HepG2 (cell line): Measurements from ENCODE around the gene BABAM2. TPM values are rescaled to one million over a fixed set of nuclear protein-coding genes. Genes with fewer than 3 reads are reported as not detected.

ENCODE experiments used
- FOXM1 ChIP-seq: sonication (generic); formaldehyde crosslinking; IDR thresholded peaks from 2 replicates; pipeline ENCODE4 v1.5.0; 2020; ENCODE audit warnings: missing genetic modification reagents
- HDAC6 ChIP-seq: fragments of 200-600 bp; sonication (generic); IDR thresholded peaks from 2 replicates; pipeline ENCODE4 v1.7.0; 2017; ENCODE audit warnings: mild to moderate bottlenecking, antibody characterized with exemption, low read length, low read depth
- HOXD1 ChIP-seq: sonication (generic); formaldehyde crosslinking; IDR thresholded peaks from 2 replicates; pipeline ENCODE4 v1.5.0; 2020; ENCODE audit warnings: missing genetic modification reagents
- ISL2 ChIP-seq: sonication (generic); formaldehyde crosslinking; IDR thresholded peaks from 2 replicates; pipeline ENCODE4 v1.5.0; 2020; ENCODE audit warnings: missing genetic modification reagents
- KDM4B ChIP-seq: sonication (generic); formaldehyde crosslinking; IDR thresholded peaks from 2 replicates; pipeline ENCODE4 v1.4.0; 2020; ENCODE audit warnings: missing genetic modification reagents
- KLF6 ChIP-seq: IDR thresholded peaks from 2 replicates; pipeline ENCODE4 v1.8.0; 2016; ENCODE audit warnings: missing biosample characterization, missing genetic modification reagents
- NFIC ChIP-seq: IDR thresholded peaks from 2 replicates; pipeline ENCODE4 v1.6.1; 2012; ENCODE audit warnings: mild to moderate bottlenecking, low read length, inconsistent platforms
- SATB2 ChIP-seq: sonication (generic); formaldehyde crosslinking; IDR thresholded peaks from 2 replicates; pipeline ENCODE4 v1.5.0; 2020; ENCODE audit warnings: missing genetic modification reagents
- SIN3A ChIP-seq: IDR thresholded peaks from 2 replicates; pipeline ENCODE4 v1.6.1; 2011; ENCODE audit warnings: low read depth, mild to moderate bottlenecking, control low read depth, low read length, borderline replicate concordance
- ZNF3 ChIP-seq: IDR thresholded peaks from 2 replicates; pipeline ENCODE4 v1.7.0; 2017; ENCODE audit warnings: inconsistent platforms
- ZNF558 ChIP-seq: sonication (generic); formaldehyde crosslinking; IDR thresholded peaks from 2 replicates; pipeline ENCODE4 v1.9.0; 2022; ENCODE audit warnings: mild to moderate bottlenecking, missing genetic modification reagents, borderline replicate concordance
- ZNF589 ChIP-seq: sonication (generic); formaldehyde crosslinking; conservative IDR thresholded peaks from 2 replicates; pipeline ENCODE4 v1.8.0; 2022; ENCODE audit warnings: mild to moderate bottlenecking, moderate library complexity, missing genetic modification reagents
- ZNF674 ChIP-seq: sonication (generic); formaldehyde crosslinking; IDR thresholded peaks from 2 replicates; pipeline ENCODE4 v1.5.0; 2020; ENCODE audit warnings: low read depth, mild to moderate bottlenecking, missing genetic modification reagents
- ZNF709 ChIP-seq: sonication (generic); formaldehyde crosslinking; IDR thresholded peaks from 2 replicates; pipeline ENCODE4 v1.5.0; 2020; ENCODE audit warnings: mild to moderate bottlenecking, missing genetic modification reagents
- ZNF724P ChIP-seq: sonication (generic); formaldehyde crosslinking; IDR thresholded peaks from 2 replicates; pipeline ENCODE4 v1.8.0; 2022; ENCODE audit warnings: missing genetic modification reagents, borderline replicate concordance
- ZNF768 ChIP-seq: sonication (generic); formaldehyde crosslinking; IDR thresholded peaks from 2 replicates; pipeline ENCODE4 v1.4.0; 2020; ENCODE audit warnings: missing genetic modification reagents
- polyA plus RNA-seq, 8 experiments: library from polyadenylated mRNA; depleted of rRNA in 3 of 8; stranded (reverse) in 7 of 8; unstranded in 1 of 8; fragments of >200 nt; fragmentation: Illumina TruSeq in 4 of 8; extraction: Trizol in 4 of 8; gene quantifications; 2 replicates each; pipeline versions ENCODE4 v1.2.1 to v1.2.3, GENCODE V29; 2011 to 2016; ENCODE audit warnings: low read depth in 4 of 8, missing spikeins in 1 of 8, mixed read lengths in 1 of 8; ENCODE audit not compliant: insufficient read depth in 1 of 8
- total RNA-seq, 5 experiments: library from RNA; depleted of rRNA; stranded (reverse); fragments of >200 nt; fragmentation: Illumina TruSeq; extraction: Trizol; gene quantifications; 2 replicates each; pipeline ENCODE4 v1.2.3, GENCODE V29; 2016; ENCODE audit warnings: low read depth in 1 of 5
- TF ChIP-seq, protein P1 (sequence below): IDR thresholded peaks from 2 replicates; pipeline ENCODE4 v1.6.1; 2018; ENCODE audit warnings: missing genetic modification reagents
- TF ChIP-seq, protein P2 (sequence below): sonication (generic); formaldehyde crosslinking; IDR thresholded peaks from 2 replicates; pipeline ENCODE4 v1.4.0; 2020; ENCODE audit warnings: missing genetic modification reagents
- TF ChIP-seq, protein P3 (sequence below): IDR thresholded peaks from 2 replicates; pipeline ENCODE4 v1.6.1; 2016; ENCODE audit warnings: control low read depth
- TF ChIP-seq, protein P4 (sequence below): sonication (generic); formaldehyde crosslinking; IDR thresholded peaks from 2 replicates; pipeline ENCODE4 v1.4.0; 2020; ENCODE audit warnings: mild to moderate bottlenecking, missing genetic modification reagents
- TF ChIP-seq, protein P5 (sequence below): sonication (generic); formaldehyde crosslinking; IDR thresholded peaks from 2 replicates; pipeline ENCODE4 v1.5.0; 2020; ENCODE audit warnings: missing genetic modification reagents

Gene BABAM2
- total and polyA plus RNA-seq, 2 of the 13 experiments (the other 11 are each of a cell fraction or from before 2014, with no cell fraction given) = 24.9 to 28.0 TPM

DNA sequence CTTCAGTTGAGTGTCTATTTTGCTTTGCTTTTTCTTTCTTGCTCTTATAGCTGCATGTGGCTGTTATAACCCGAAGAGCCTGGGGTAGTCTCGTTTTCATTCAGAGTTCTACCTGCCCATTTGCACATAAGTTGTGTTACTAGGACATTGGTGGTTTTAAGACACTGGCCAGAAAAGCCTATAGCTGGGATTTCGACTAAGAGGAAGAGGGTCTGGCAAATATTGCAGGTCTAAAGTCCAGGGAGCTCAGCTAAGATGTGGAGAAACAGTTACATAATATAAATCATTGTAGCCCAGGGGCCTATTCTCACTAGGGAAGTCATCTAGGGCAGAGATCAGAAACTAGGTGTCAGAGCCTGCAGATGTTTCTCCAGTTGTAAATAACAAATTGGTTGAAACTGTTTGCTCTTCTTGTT is 120.8 kb downstream of the BABAM2 start (continued):
- TF ChIP-seq SIN3A (0 out of 2 replicates have a peak, but pooled peaks have one; percentile 20), FOXM1 (CRISPR knock-in tag) (no peak), HDAC6 (no peak), SATB2 (CRISPR knock-in tag) (no peak), ZNF709 (CRISPR knock-in tag) (no peak), ZNF3 (no peak), HOXD1 (CRISPR knock-in tag) (peak; percentile 31; the same call in 1 of the 2 replicates), NFIC (peak; percentile 27; the same call in 1 of the 2 replicates), ZNF558 (CRISPR knock-in tag) (no peak), ISL2 (CRISPR knock-in tag) (0 out of 2 replicates have a peak, but pooled peaks have one; percentile 40), ZNF674 (CRISPR knock-in tag) (no peak), KLF6 (CRISPR knock-in tag) (no peak), ZNF724P (CRISPR knock-in tag) (no peak), ZNF589 (CRISPR knock-in tag) (no peak), KDM4B (0 out of 2 replicates have a peak, but pooled peaks have one; percentile 38), ZNF768 (CRISPR knock-in tag) (no peak)
- TF ChIP-seq, protein P1, sequence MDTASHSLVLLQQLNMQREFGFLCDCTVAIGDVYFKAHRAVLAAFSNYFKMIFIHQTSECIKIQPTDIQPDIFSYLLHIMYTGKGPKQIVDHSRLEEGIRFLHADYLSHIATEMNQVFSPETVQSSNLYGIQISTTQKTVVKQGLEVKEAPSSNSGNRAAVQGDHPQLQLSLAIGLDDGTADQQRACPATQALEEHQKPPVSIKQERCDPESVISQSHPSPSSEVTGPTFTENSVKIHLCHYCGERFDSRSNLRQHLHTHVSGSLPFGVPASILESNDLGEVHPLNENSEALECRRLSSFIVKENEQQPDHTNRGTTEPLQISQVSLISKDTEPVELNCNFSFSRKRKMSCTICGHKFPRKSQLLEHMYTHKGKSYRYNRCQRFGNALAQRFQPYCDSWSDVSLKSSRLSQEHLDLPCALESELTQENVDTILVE = peak; percentile 69
- TF ChIP-seq, protein P2, sequence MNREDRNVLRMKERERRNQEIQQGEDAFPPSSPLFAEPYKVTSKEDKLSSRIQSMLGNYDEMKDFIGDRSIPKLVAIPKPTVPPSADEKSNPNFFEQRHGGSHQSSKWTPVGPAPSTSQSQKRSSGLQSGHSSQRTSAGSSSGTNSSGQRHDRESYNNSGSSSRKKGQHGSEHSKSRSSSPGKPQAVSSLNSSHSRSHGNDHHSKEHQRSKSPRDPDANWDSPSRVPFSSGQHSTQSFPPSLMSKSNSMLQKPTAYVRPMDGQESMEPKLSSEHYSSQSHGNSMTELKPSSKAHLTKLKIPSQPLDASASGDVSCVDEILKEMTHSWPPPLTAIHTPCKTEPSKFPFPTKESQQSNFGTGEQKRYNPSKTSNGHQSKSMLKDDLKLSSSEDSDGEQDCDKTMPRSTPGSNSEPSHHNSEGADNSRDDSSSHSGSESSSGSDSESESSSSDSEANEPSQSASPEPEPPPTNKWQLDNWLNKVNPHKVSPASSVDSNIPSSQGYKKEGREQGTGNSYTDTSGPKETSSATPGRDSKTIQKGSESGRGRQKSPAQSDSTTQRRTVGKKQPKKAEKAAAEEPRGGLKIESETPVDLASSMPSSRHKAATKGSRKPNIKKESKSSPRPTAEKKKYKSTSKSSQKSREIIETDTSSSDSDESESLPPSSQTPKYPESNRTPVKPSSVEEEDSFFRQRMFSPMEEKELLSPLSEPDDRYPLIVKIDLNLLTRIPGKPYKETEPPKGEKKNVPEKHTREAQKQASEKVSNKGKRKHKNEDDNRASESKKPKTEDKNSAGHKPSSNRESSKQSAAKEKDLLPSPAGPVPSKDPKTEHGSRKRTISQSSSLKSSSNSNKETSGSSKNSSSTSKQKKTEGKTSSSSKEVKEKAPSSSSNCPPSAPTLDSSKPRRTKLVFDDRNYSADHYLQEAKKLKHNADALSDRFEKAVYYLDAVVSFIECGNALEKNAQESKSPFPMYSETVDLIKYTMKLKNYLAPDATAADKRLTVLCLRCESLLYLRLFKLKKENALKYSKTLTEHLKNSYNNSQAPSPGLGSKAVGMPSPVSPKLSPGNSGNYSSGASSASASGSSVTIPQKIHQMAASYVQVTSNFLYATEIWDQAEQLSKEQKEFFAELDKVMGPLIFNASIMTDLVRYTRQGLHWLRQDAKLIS (CRISPR knock-in tag) = no peak
- TF ChIP-seq, protein P3, sequence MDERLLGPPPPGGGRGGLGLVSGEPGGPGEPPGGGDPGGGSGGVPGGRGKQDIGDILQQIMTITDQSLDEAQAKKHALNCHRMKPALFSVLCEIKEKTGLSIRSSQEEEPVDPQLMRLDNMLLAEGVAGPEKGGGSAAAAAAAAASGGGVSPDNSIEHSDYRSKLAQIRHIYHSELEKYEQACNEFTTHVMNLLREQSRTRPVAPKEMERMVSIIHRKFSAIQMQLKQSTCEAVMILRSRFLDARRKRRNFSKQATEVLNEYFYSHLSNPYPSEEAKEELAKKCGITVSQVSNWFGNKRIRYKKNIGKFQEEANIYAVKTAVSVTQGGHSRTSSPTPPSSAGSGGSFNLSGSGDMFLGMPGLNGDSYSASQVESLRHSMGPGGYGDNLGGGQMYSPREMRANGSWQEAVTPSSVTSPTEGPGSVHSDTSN = no peak
- TF ChIP-seq, protein P4, sequence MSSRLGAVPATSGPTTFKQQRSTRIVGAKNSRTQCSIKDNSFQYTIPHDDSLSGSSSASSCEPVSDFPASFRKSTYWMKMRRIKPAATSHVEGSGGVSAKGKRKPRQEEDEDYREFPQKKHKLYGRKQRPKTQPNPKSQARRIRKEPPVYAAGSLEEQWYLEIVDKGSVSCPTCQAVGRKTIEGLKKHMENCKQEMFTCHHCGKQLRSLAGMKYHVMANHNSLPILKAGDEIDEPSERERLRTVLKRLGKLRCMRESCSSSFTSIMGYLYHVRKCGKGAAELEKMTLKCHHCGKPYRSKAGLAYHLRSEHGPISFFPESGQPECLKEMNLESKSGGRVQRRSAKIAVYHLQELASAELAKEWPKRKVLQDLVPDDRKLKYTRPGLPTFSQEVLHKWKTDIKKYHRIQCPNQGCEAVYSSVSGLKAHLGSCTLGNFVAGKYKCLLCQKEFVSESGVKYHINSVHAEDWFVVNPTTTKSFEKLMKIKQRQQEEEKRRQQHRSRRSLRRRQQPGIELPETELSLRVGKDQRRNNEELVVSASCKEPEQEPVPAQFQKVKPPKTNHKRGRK = no peak
- TF ChIP-seq, protein P5, sequence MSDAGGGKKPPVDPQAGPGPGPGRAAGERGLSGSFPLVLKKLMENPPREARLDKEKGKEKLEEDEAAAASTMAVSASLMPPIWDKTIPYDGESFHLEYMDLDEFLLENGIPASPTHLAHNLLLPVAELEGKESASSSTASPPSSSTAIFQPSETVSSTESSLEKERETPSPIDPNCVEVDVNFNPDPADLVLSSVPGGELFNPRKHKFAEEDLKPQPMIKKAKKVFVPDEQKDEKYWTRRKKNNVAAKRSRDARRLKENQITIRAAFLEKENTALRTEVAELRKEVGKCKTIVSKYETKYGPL (CRISPR knock-in tag) = peak; percentile 93
